Limb (tissue), 2 donors: ENCODE measurements around the gene UST.
"Not testable (repeated sequence)": the region's sequence is repeated elsewhere in the genome, so short reads cannot be mapped to it uniquely, and the experiment has no call there.

ENCODE experiments used
- DNase-seq, 2 donors: peaks; one replicate each; pipeline ENCODE4 v3.0.0-alpha.2; 2016; ENCODE audit errors: extremely low spot score in 2 of 2

UST gene

GRCh38 chr6:149079911-149080491 is 333.2 kb downstream of the UST start:
- DNase-seq, result peak in 1 of 2 donors; percentile 51

DNA sequence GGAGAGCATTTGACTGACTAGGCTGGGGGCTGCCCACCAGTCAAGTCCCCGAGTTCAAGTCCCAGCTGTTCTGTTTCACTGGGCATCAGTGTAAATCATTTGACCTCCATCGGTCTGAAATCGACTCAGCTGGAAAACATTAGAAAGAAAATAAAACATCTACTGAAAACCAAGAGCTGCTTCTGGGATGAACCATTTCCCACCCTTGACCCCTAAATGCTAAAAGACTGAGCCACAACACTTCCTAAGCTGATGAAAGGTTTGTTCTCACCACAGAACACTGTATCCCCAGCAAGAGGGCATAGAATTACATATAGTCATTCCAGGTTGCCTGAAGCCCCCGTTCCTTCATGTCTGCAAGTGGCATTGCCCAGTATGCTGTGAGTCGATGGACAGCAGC is 333.7 kb downstream of the UST start:
- no peak for DNase-seq

DNA sequence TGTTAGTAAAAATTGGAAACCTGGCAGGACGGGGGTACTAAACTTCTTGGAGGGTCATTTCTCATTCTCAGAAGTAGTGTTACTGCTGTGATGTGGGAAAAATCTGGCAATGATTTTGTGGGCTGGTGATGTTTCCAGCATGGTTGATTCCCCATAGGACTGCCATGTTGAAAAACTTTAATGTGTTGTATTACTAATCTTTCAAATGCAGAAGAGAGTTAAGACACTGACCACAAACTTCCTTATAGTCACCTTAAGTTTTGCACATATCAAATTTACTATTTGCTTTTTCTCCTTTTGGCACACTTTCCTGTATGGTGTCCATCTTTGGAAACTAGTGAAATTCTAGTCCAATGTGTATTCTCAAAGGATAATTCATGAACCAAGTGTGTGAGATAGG is 334.5 kb downstream of the UST start:
- DNase-seq, result no peak

DNA sequence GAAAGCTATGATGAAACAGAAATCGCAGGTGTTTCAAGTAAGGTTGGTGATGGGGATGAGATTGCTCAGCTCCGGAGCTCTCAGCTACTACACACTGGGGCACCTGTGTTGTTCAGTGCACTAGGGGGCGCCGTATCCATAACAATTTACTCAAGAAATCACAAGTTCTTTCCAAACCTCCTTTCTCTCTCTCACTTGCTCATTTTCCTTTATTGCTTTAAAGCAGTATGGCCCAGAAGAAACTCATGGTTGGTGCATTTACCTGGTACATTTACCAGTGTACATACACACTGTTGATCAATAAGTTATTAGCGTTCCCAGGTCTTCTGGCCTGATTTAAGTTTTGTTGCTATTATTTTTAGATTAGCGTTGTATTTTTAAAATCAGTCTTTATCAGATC is 335.5 kb downstream of the UST start:
- DNase-seq, result peak; percentile 80 to 84

DNA sequence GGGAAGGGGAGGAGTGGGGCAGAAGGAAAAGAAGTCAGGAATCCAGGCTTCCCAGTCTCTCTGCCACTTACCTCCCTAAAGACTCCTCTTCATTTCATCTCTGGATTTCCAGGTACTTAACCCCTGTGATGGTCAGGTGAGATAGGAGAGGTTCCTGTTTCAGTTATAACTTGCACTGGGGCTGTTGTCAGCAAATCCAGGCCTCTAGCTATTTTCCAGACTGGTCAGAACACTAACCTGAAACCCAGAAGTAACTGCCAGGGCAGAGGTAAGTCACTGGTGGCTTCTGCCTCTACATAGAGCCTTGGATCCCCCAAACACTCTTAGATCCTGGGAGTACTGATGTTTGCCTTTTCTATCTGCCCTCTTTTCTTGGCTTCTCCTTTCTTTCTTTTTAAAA is 337.2 kb downstream of the UST start:
- DNase-seq, result no peak

DNA sequence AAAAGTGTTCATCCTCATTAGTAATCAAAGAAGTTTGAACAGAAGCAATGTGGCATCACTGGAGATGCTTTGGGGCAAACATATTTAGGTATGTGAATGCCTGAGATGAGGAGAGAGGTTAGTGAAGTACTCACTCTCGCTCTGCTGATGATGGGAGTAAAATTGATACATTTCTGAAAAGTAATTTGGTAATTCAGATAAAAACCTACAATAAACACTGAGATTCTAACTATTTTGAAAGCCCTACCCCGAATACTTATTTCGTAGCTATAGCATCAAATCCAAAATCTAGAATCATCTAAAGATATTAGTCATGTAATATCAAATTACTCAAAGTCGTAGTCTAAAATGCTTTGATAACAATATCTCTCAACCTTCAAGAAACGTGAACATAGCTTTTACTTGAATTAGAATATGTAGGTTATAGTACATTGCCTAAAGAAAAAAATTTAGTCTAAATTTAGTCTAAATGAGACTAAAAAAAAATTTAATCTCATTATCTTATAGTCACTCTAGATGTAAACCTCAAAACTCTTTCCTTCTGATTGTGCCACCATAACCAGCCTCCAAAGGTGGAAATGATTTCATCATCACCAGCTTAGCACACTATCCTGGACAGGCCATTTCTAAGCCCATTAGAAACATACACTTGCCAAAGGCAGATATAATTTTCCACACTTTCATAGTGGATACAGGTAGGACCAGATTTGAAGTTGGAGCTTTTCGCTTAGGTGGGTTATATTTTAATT is 338.2 kb downstream of the UST start:
- DNase-seq, result no peak

- DNase-seq, result no peak
These were observed 338.7 kb downstream of the UST start for GRCh38 chr6:149085557-149085938.

DNA sequence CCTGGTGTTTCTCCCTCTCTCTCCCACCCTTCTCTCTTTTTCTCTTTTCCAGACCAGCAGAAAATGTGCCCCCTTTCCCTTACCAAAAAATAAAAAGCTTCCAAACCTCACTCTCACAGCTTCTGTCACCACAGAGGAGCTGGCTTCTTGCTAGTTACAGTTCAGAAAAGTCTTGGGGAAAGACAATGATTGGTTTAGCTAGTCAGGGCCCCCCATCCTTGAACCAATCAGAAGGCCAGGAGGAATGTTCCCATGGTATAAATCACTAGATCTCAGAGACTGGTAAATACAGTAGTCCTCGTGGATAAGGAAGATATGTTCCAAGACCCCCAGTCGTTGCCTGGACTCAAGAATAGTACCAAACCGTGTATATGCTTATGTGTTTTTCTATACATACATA is 339.5 kb downstream of the UST start:
- DNase-seq, result no peak

DNA sequence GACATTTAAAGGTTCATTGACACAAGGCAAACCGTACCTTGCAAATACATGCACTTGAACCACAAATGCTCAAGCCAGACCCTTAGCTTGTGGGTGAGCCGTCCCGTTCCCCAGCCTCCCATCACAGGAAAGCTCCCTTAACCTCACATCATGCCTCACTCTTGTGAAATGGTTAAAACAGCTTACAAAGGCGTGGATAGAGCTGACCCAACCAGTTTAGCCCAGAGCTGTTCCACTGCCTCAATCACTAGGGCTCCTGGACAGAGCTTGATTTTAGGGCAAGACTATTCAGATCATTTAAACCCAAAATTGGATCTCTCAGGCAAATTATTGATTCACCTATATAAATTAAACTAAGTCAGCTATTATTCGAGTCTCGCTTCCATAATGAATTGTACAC is 341.1 kb downstream of the UST start:
- DNase-seq, result no peak

- DNase-seq, result no peak
These were observed 341.5 kb downstream of the UST start for GRCh38 chr6:149088361-149088760.

DNA sequence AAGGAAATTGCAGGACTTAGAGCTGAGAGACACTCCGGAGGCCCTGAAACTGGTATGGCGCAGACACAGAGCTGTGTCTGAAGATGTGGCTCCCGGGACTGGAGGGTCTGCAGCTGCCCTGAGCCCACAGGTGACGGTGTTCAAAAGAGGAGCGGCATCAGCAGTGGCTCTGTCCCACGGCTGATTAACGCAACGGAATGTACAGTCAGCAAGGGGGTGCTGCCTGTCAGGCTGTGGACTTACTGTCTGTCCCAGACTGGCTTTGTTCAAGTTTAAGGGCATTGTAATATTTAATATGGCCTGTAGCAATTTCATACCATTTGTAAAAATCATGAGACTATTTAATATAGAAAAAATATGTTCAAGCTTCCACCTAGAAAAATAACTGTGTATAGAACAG is 342.7 kb downstream of the UST start:
- DNase-seq, result no peak

GRCh38 chr6:149090937-149091336 is 344.1 kb downstream of the UST start:
- DNase-seq, result no peak

DNA sequence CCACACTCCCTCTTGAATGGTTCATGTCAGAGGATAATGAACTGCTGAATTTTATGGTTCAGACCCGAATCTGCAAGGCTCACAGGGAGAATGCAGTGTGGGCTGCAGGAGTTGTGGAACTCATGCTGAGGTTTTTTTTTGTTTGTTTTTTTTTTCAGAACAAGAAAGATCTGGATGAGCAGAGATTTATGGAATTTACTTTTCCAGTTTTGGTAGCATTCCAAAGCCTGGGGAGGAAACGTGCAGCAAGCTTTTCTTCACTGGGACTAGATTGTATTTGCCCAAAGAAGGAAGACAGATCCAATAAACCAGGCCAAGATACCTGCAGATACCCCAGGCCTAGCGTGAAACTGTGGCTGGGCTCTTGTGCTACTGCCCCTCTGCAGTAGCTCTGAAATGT is 346.8 kb downstream of the UST start:
- no peak for DNase-seq

- no peak for DNase-seq
These were observed 347.3 kb downstream of the UST start for GRCh38 chr6:149094156-149094555.

- DNase-seq, result no peak
These were observed 348.1 kb downstream of the UST start for GRCh38 chr6:149094934-149095351.

- no peak for DNase-seq
These were observed 349.0 kb downstream of the UST start for GRCh38 chr6:149095842-149096241.

DNA sequence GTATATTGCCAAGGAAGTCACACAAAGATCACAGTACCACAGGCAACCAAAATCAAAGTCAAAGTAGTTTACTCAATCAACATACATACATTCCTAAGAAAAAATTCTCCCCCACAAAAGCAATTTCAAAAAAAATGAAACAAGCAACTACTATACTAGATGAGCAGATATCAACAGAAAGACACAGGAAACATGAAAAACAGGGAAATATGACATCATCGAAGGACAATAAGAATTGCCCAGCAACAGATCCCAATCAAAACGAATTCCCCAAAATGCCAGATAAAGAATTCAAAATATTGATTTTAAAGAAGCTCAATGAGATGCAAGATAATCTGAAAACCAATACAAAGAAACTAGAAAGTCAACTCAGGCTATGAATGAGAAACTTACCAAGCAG is 351.0 kb downstream of the UST start:
- no peak for DNase-seq

- no peak for DNase-seq
These were observed 352.0 kb downstream of the UST start for GRCh38 chr6:149098700-149099276.

GRCh38 chr6:149102324-149102723 is 355.5 kb downstream of the UST start:
- no peak for DNase-seq

GRCh38 chr6:149103950-149104349 is 357.1 kb downstream of the UST start:
- DNase-seq, result not testable (repeated sequence)

DNA sequence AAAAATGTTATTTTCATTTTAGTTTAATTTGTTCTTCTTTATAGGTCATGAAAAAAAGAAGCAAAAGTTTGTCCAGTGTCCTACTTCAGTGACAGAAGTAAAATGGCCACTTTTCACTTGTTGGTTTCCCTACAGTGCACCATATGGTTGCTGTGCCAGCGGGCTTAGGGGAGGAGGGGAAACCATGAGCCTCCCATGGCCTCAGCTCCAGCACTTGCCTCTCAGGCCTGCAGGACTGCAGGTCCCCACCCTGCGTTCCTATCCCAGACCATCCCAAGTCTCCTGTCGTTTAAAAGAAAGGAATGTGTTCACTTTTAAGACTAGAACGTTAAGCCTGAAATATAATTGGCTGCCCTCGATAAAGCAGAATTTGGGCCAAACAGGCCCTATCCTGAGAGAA is 360.7 kb downstream of the UST start:
- no peak for DNase-seq

DNA sequence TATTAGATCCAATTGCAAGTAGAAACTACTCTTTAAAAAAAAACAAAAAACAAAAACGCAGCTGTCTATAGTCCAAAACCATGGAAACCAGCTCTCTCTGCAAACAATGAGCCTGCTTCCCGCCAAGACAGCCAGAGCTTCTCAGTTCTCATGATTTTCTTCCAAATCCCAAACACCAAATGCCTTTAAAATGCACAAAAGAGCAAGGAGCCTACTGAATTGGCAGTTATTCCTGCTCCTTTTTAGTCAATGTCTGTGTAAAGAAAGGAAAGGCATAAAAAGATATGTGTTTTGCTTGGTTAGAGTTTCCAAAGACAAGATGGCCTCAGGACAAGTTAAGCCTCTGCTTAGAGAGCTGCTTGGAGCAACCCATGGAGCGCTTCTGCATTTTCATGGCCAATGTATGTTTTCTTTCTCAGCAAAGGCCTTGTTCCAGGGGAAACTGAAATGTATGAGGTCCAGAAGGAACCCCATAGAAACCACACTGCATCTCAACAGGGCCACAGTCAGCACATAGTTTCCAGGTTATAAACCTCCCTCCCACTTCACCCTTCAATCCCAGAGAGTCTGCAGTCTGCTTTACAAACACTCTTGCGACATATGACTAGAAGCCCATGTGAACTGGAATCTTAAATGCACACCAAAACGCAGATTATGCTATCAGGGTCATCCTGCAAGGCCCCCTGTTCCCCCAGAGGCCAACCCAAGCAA is 361.4 kb downstream of the UST start:
- peak in 1 of 2 donors; percentile 64 for DNase-seq

DNA sequence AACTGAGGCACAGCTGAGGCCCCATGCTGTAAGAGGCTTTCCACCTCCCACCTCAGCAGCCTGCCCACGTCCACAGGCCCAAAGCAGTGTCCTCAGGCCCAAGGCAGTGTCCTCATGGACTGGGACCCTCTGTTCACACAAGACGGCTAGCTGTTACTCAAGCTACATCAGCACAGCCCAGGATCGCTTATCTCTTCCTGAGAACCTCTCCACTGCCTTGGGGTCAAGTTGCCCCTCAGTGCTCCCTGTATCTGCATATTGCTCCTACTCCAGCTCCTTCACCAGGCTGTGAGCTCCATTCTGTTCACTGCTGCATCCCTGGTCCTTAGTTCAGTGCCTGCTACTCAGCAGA is 361.9 kb downstream of the UST start:
- DNase-seq, result no peak
